Choroid plexus epithelial cell (primary cell): ENCODE results near the gene LRRC3.

Experiments
- DNase-seq: peaks from one replicate; pipeline ENCODE4 v3.0.0-alpha.2; 2010; ENCODE audit warnings: low read depth
- H3K4me3 ChIP-seq: 2 replicates; pipeline ENCODE4 v1.5.1; 2011; ENCODE audit warnings: low read depth, mild to moderate bottlenecking, control low read depth, low read length, moderate library complexity
- CTCF ChIP-seq: conservative IDR thresholded peaks from 2 replicates; pipeline ENCODE4 v1.5.1; 2011; ENCODE audit warnings: low read depth, mild to moderate bottlenecking, control low read depth, inconsistent platforms, low read length, moderate library complexity

LRRC3 gene

GRCh38 chr21:44461005-44461404 lies 5.7 kb downstream of the LRRC3 start:
- no peak for DNase-seq
- H3K4me3 ChIP-seq = no peak overlapping the region
- no peak for TF ChIP-seq CTCF

- no peak for TF ChIP-seq CTCF
- DNase-seq = no peak
- no peak overlapping the region for H3K4me3 ChIP-seq
These were observed 6.2 kb downstream of the LRRC3 start for GRCh38 chr21:44461464-44462001.

GRCh38 chr21:44462086-44462833 lies 7.0 kb downstream of the LRRC3 start:
- no peak for DNase-seq
- no peak overlapping the region for H3K4me3 ChIP-seq
- no peak for TF ChIP-seq CTCF

GRCh38 chr21:44462834-44463200 lies 7.5 kb downstream of the LRRC3 start:
- no peak overlapping the region for H3K4me3 ChIP-seq
- DNase-seq = no peak
- no peak for TF ChIP-seq CTCF

- H3K4me3 ChIP-seq = no peak overlapping the region
- TF ChIP-seq CTCF = no peak
- no peak for DNase-seq
These were observed 8.4 kb downstream of the LRRC3 start for GRCh38 chr21:44463724-44464123.

- no peak for DNase-seq
- no peak overlapping the region for H3K4me3 ChIP-seq
- TF ChIP-seq CTCF = no peak
These were observed 9.0 kb downstream of the LRRC3 start for GRCh38 chr21:44464351-44464750.
